OCI-LY1 (cell line): ENCODE results near the gene TRPM3.

Experiments used
- H2AFZ ChIP-seq: fragments of 200-600 bp; sonication (generic), shearing (Covaris generic); 2 replicates; pipeline ENCODE4 v1.6.0; 2014; ENCODE audit warnings: antibody characterized with exemption, mild to moderate bottlenecking, low read length
- H3F3A ChIP-seq: fragments of 200-600 bp; sonication (generic), shearing (Covaris generic); 2 replicates; pipeline ENCODE4 v1.6.0; 2014; ENCODE audit warnings: mild to moderate bottlenecking, antibody characterized with exemption, low read length, moderate library complexity; ENCODE audit not compliant: insufficient read depth
- H3K27ac ChIP-seq: fragments of 200-600 bp; sonication (generic); 2 replicates; pipeline ENCODE4 v1.5.1; 2014; ENCODE audit warnings: low read length, mixed run types, mild to moderate bottlenecking, low read depth; ENCODE audit not compliant: poor library complexity, severe bottlenecking
- H3K27me3 ChIP-seq: fragments of 200-600 bp; sonication (generic); 2 replicates; pipeline ENCODE4 v1.6.0; 2014; ENCODE audit warnings: antibody characterized with exemption, mild to moderate bottlenecking, low read length, moderate library complexity; ENCODE audit not compliant: insufficient read depth
- H3K36me3 ChIP-seq: fragments of 200-600 bp; sonication (generic); 2 replicates; pipeline ENCODE4 v1.6.1; 2014; ENCODE audit warnings: mild to moderate bottlenecking, antibody characterized with exemption, low read length, moderate library complexity, mixed read lengths; ENCODE audit not compliant: insufficient read depth
- H3K4me1 ChIP-seq: fragments of 200-600 bp; sonication (generic); 2 replicates; pipeline ENCODE4 v1.5.1; 2014; ENCODE audit warnings: mild to moderate bottlenecking, low read length, moderate library complexity; ENCODE audit not compliant: insufficient read depth, severe bottlenecking
- H3K4me2 ChIP-seq: fragments of 200-600 bp; sonication (generic), shearing (Covaris generic); 2 replicates; pipeline ENCODE4 v1.6.1; 2014; ENCODE audit warnings: low read length
- H3K4me3 ChIP-seq: fragments of 200-600 bp; sonication (generic); 2 replicates; pipeline ENCODE4 v1.5.1; 2014; ENCODE audit warnings: low read length, low read depth, mild to moderate bottlenecking, mixed read lengths; ENCODE audit not compliant: poor library complexity, severe bottlenecking
- H3K79me2 ChIP-seq: fragments of 200-600 bp; shearing (Covaris generic); 2 replicates; pipeline ENCODE4 v1.6.1; 2016; ENCODE audit warnings: mixed run types, low read length, mixed read lengths; ENCODE audit not compliant: insufficient read depth
- H3K9ac ChIP-seq: fragments of 200-600 bp; sonication (generic), shearing (Covaris generic); 2 replicates; pipeline ENCODE4 v1.6.1; 2014; ENCODE audit warnings: mild to moderate bottlenecking, low read length, mixed read lengths
- H3K9me2 ChIP-seq: fragments of 200-600 bp; sonication (generic), shearing (Covaris generic); 2 replicates; pipeline ENCODE4 v1.6.1; 2014; ENCODE audit warnings: low read depth, mild to moderate bottlenecking, low read length, mixed read lengths
- H3K9me3 ChIP-seq: fragments of 200-600 bp; shearing (Covaris generic); 2 replicates; pipeline ENCODE4 v1.6.1; 2014; ENCODE audit warnings: low read length, mixed read lengths
- H4K20me1 ChIP-seq: fragments of 200-600 bp; sonication (generic), shearing (Covaris generic); 2 replicates; pipeline ENCODE4 v1.6.0; 2016; ENCODE audit warnings: mild to moderate bottlenecking, low read length; ENCODE audit not compliant: insufficient read depth
- EZH2 ChIP-seq: fragments of 200-600 bp; sonication (generic), shearing (Covaris generic); IDR thresholded peaks from 2 replicates; pipeline ENCODE4 v1.8.0; 2017; ENCODE audit warnings: borderline replicate concordance, mixed run types, mild to moderate bottlenecking, antibody characterized with exemption, low read length, moderate library complexity, mixed read lengths
- TF ChIP-seq, protein P1 (sequence below): fragments of 200-600 bp; sonication (generic), shearing (Covaris generic); IDR thresholded peaks from 2 replicates; pipeline ENCODE4 v1.5.1; 2017; ENCODE audit warnings: mild to moderate bottlenecking, antibody characterized with exemption, low read length, moderate library complexity, mixed read lengths

Gene TRPM3

DNA sequence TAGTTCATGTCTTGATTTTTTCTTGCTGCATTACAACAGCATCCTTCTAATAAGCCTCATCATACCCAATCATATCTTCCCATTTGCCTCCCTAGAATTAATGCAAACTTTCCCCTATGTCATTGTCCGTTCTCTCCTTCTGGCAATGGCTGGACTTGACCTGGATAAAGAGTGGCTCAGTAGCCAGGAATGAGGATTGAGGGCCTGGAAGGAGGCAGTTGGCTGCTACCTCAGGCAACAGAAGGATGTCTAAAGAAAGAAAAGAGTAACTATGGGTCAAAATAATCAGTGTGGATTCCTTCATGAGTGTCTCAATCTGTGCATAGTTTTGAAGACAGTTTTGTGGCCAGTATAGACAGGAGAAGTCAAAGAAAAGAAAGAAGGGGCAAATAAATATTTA lies 209.6 kb downstream of the TRPM3 start:
- TF ChIP-seq, protein P1, sequence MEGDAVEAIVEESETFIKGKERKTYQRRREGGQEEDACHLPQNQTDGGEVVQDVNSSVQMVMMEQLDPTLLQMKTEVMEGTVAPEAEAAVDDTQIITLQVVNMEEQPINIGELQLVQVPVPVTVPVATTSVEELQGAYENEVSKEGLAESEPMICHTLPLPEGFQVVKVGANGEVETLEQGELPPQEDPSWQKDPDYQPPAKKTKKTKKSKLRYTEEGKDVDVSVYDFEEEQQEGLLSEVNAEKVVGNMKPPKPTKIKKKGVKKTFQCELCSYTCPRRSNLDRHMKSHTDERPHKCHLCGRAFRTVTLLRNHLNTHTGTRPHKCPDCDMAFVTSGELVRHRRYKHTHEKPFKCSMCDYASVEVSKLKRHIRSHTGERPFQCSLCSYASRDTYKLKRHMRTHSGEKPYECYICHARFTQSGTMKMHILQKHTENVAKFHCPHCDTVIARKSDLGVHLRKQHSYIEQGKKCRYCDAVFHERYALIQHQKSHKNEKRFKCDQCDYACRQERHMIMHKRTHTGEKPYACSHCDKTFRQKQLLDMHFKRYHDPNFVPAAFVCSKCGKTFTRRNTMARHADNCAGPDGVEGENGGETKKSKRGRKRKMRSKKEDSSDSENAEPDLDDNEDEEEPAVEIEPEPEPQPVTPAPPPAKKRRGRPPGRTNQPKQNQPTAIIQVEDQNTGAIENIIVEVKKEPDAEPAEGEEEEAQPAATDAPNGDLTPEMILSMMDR, result no peak
- TF ChIP-seq EZH2, result no peak
- H4K20me1 ChIP-seq, result no peaks in the 10 kb centered on the region
- no peak overlapping the region for H3K4me3 ChIP-seq
- no peaks in the 10 kb centered on the region for H3K9me3 ChIP-seq
- no peak overlapping the region for H3K4me2 ChIP-seq
- no peaks in the 10 kb centered on the region for H3F3A ChIP-seq
- no peak overlapping the region for H2AFZ ChIP-seq
- H3K27ac ChIP-seq, result no peak overlapping the region
- H3K27me3 ChIP-seq, result no peaks in the 10 kb centered on the region
- H3K79me2 ChIP-seq, result no peaks in the 10 kb centered on the region
- H3K4me1 ChIP-seq, result no peaks in the 10 kb centered on the region
- H3K9me2 ChIP-seq, result no peaks in the 10 kb centered on the region
- no peaks in the 10 kb centered on the region for H3K36me3 ChIP-seq
- no peak overlapping the region for H3K9ac ChIP-seq

DNA sequence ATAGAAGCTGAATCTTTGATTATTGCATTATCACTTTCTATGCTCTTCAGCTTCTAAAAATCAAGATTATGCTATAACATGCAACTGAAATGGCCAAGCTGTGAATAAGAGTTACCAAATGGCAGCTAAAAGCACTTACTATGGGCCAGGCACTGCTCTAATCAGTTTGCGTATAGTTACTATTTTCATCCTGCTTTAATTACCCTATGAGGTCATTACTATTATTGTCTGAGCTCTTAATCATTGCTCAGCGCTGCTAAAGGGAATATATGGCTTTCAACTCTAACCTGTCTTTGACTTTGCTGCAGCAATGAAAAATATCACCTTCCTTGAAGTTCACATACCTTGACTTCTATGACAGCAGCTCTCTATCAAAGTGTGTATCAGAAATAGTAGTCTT lies 210.8 kb downstream of the TRPM3 start:
- no peaks in the 10 kb centered on the region for H3K4me1 ChIP-seq
- no peaks in the 10 kb centered on the region for H3K9me2 ChIP-seq
- no peak overlapping the region for H2AFZ ChIP-seq
- no peaks in the 10 kb centered on the region for H3K36me3 ChIP-seq
- TF ChIP-seq EZH2, result no peak
- no peak overlapping the region for H3K27ac ChIP-seq
- no peak overlapping the region for H3K4me2 ChIP-seq
- no peaks in the 10 kb centered on the region for H4K20me1 ChIP-seq
- no peaks in the 10 kb centered on the region for H3K9me3 ChIP-seq
- no peak overlapping the region for H3K4me3 ChIP-seq
- no peaks in the 10 kb centered on the region for H3K79me2 ChIP-seq
- no peaks in the 10 kb centered on the region for H3F3A ChIP-seq
- H3K9ac ChIP-seq, result no peak overlapping the region
- no peaks in the 10 kb centered on the region for H3K27me3 ChIP-seq

DNA sequence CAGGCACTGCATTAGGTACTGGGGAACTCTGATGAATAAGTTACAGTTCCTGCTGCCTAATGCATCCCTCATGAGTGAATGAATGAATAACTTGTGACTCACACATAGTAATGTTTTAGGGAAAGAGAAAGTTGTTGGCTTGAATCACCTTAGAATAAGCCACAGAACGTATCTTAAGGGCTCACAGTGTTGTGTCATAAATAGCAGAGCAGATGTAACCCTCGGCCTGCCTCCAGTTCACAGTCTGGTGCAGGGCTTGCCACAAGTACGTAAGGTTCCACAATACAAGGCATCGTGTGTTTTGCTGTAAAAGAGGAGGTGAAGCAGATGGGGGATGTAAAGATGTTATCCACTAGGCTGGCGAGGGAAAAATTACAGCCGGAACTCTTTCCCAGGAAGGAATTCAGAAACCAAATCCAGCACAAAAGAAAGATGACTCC lies 218.7 kb downstream of the TRPM3 start:
- no peaks in the 10 kb centered on the region for H3K9me3 ChIP-seq
- no peaks in the 10 kb centered on the region for H3F3A ChIP-seq
- H3K27ac ChIP-seq, result no peak overlapping the region
- TF ChIP-seq, protein P1, result no peak
- TF ChIP-seq EZH2, result no peak
- no peak overlapping the region for H3K4me3 ChIP-seq
- no peaks in the 10 kb centered on the region for H3K36me3 ChIP-seq
- H3K27me3 ChIP-seq, result no peaks in the 10 kb centered on the region
- H3K9ac ChIP-seq, result no peak overlapping the region
- no peak overlapping the region for H3K4me2 ChIP-seq
- no peaks in the 10 kb centered on the region for H3K4me1 ChIP-seq
- H4K20me1 ChIP-seq, result no peaks in the 10 kb centered on the region
- H3K9me2 ChIP-seq, result no peaks in the 10 kb centered on the region
- H2AFZ ChIP-seq, result no peak overlapping the region
- no peaks in the 10 kb centered on the region for H3K79me2 ChIP-seq

DNA sequence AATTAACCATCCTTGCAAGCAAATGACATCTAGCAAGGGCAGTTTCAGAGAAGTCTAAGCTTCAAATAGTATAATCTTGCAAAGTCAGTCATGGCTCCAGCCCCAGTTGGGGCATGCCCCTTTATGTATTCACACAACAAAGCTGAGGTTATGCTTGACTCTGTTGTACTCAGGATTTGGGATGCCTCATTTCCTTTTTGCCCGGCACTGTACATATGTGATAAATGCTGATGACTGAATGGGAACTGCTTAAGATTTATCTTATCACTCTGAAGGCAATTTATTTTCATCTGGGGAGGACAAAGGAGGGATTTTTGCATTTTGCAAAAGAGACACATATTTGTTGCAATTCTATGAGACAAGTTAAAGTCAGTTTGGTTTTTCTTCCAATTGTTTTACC lies 219.2 kb downstream of the TRPM3 start:
- no peaks in the 10 kb centered on the region for H3F3A ChIP-seq
- H3K4me3 ChIP-seq, result no peak overlapping the region
- no peaks in the 10 kb centered on the region for H3K27me3 ChIP-seq
- no peaks in the 10 kb centered on the region for H3K36me3 ChIP-seq
- H3K27ac ChIP-seq, result no peak overlapping the region
- H3K9ac ChIP-seq, result no peak overlapping the region
- no peaks in the 10 kb centered on the region for H4K20me1 ChIP-seq
- no peaks in the 10 kb centered on the region for H3K79me2 ChIP-seq
- no peaks in the 10 kb centered on the region for H3K9me3 ChIP-seq
- no peak overlapping the region for H2AFZ ChIP-seq
- no peaks in the 10 kb centered on the region for H3K9me2 ChIP-seq
- TF ChIP-seq EZH2, result no peak
- TF ChIP-seq, protein P1, result no peak
- H3K4me1 ChIP-seq, result no peaks in the 10 kb centered on the region
- H3K4me2 ChIP-seq, result no peak overlapping the region
